Astrocyte (in vitro differentiated cells and primary cell): ENCODE data around the gene FBXO5.
"Not testable (repeated sequence)": the region's sequence is repeated elsewhere in the genome, so short reads cannot be mapped to it uniquely, and the experiment has no call there.

ENCODE experiments used
- EZH2 ChIP-seq: IDR thresholded peaks from 2 replicates; pipeline ENCODE4 v1.6.1; 2012; ENCODE audit warnings: mild to moderate bottlenecking, low read length, inconsistent platforms; ENCODE audit not compliant: insufficient read depth
- TF ChIP-seq, protein P1 (sequence below): IDR thresholded peaks from 2 replicates; pipeline ENCODE4 v1.5.1; 2011; ENCODE audit warnings: low read depth, mild to moderate bottlenecking, inconsistent platforms, low read length, moderate library complexity; ENCODE audit not compliant: insufficient read depth

DNA sequence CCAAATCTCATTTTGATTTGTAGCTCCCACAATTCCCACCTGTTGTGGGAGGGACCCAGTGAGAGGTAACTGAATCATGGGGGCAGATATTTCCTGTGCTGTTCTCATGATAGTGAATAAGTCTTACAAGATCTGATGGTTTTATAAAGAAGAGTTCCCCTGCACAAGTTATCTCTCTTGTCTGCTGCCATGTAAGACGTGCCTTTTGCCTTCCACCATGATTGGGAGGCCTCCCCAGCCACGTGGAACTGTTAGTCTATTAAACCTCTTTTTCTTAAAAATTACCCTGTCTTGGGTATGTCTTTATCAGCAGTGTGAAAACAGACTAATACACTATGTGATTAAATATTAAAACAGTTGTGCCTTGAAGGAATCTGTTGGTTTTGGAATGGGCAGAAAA lies 16.7 kb upstream of the FBXO5 start:
- TF ChIP-seq, protein P1, sequence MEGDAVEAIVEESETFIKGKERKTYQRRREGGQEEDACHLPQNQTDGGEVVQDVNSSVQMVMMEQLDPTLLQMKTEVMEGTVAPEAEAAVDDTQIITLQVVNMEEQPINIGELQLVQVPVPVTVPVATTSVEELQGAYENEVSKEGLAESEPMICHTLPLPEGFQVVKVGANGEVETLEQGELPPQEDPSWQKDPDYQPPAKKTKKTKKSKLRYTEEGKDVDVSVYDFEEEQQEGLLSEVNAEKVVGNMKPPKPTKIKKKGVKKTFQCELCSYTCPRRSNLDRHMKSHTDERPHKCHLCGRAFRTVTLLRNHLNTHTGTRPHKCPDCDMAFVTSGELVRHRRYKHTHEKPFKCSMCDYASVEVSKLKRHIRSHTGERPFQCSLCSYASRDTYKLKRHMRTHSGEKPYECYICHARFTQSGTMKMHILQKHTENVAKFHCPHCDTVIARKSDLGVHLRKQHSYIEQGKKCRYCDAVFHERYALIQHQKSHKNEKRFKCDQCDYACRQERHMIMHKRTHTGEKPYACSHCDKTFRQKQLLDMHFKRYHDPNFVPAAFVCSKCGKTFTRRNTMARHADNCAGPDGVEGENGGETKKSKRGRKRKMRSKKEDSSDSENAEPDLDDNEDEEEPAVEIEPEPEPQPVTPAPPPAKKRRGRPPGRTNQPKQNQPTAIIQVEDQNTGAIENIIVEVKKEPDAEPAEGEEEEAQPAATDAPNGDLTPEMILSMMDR, result not testable (repeated sequence)
- not testable (repeated sequence) for TF ChIP-seq EZH2
